GM18907 (cell line): Measurements from ENCODE around the gene EIF6.

Experiments used
- ATAC-seq: cut with Tn5 transposase; IDR thresholded peaks from one replicate; pipeline ENCODE4 v1.9.1; 2021; ENCODE audit warnings: mild to moderate bottlenecking, moderate library complexity; ENCODE audit not compliant: unreplicated experiment

Gene EIF6

GRCh38 chr20:35314816-35315631 is 30.5 kb upstream of the EIF6 start:
- no peak for ATAC-seq

- ATAC-seq, result no peak
Measured at GRCh38 chr20:35312318-35312717, 27.7 kb upstream of the EIF6 start.

GRCh38 chr20:35311822-35312221 is 27.2 kb upstream of the EIF6 start:
- no peak for ATAC-seq

- ATAC-seq, result no peak
Measured at GRCh38 chr20:35311409-35311808, 26.8 kb upstream of the EIF6 start.

- no peak for ATAC-seq
Measured at GRCh38 chr20:35307666-35308653, 23.4 kb upstream of the EIF6 start.

- no peak for ATAC-seq
Measured at GRCh38 chr20:35306931-35307517, 22.5 kb upstream of the EIF6 start.

- no peak for ATAC-seq
Measured at GRCh38 chr20:35305682-35306556, 21.3 kb upstream of the EIF6 start.

GRCh38 chr20:35304956-35305355 is 20.4 kb upstream of the EIF6 start:
- no peak for ATAC-seq

GRCh38 chr20:35303735-35304491 is 19.3 kb upstream of the EIF6 start:
- peak; percentile 58 for ATAC-seq

- ATAC-seq, result no peak
Measured at GRCh38 chr20:35303382-35303734, 18.8 kb upstream of the EIF6 start.

- no peak for ATAC-seq
Measured at GRCh38 chr20:35302421-35303335, 18.1 kb upstream of the EIF6 start.

- ATAC-seq, result no peak
Measured at GRCh38 chr20:35301426-35301825, 16.9 kb upstream of the EIF6 start.

GRCh38 chr20:35300469-35301262 is 16.1 kb upstream of the EIF6 start:
- ATAC-seq, result no peak

- ATAC-seq, result no peak
Measured at GRCh38 chr20:35299780-35300179, 15.2 kb upstream of the EIF6 start.

- ATAC-seq, result no peak
Measured at GRCh38 chr20:35298264-35298663, 13.7 kb upstream of the EIF6 start.

- no peak for ATAC-seq
Measured at GRCh38 chr20:35297740-35298139, 13.2 kb upstream of the EIF6 start.

GRCh38 chr20:35297155-35297554 is 12.6 kb upstream of the EIF6 start:
- ATAC-seq, result no peak

- no peak for ATAC-seq
Measured at GRCh38 chr20:35296101-35296554, 11.6 kb upstream of the EIF6 start.
